VCaP (cell line): ENCODE data around the gene ARID1B.

Experiments used
- H3K27ac ChIP-seq: fragments of 450-650 bp; 2 replicates; pipeline ENCODE4 v1.5.1; 2017
- TF ChIP-seq, protein P1 (sequence below): fragments of 450-650 bp; conservative IDR thresholded peaks from 2 replicates; pipeline ENCODE4 v1.5.1; 2017; ENCODE audit warnings: mild to moderate bottlenecking, moderate library complexity

Gene ARID1B

DNA sequence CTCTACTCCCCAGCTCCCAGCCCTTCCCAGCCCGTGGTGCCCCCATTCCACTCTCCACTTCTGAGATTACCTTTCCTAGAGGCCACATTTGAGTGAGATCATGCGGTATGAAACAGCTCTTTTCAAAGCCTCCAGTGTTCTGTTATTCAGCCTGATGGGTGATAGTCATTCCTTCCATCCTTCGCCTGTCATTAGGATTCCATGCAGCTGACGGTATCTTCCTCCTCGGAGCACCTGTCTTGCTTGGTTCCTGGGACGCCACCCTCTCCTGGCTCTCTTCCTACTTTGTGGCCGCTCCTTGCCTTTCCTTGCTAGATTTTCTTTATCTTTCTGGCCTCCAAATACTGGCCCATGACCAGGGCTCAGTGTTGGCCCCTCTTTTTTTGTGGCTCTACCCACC lies 137.0 kb downstream of the ARID1B start:
- TF ChIP-seq, protein P1, sequence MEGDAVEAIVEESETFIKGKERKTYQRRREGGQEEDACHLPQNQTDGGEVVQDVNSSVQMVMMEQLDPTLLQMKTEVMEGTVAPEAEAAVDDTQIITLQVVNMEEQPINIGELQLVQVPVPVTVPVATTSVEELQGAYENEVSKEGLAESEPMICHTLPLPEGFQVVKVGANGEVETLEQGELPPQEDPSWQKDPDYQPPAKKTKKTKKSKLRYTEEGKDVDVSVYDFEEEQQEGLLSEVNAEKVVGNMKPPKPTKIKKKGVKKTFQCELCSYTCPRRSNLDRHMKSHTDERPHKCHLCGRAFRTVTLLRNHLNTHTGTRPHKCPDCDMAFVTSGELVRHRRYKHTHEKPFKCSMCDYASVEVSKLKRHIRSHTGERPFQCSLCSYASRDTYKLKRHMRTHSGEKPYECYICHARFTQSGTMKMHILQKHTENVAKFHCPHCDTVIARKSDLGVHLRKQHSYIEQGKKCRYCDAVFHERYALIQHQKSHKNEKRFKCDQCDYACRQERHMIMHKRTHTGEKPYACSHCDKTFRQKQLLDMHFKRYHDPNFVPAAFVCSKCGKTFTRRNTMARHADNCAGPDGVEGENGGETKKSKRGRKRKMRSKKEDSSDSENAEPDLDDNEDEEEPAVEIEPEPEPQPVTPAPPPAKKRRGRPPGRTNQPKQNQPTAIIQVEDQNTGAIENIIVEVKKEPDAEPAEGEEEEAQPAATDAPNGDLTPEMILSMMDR = no peak
- H3K27ac ChIP-seq = no peak overlapping the region

DNA sequence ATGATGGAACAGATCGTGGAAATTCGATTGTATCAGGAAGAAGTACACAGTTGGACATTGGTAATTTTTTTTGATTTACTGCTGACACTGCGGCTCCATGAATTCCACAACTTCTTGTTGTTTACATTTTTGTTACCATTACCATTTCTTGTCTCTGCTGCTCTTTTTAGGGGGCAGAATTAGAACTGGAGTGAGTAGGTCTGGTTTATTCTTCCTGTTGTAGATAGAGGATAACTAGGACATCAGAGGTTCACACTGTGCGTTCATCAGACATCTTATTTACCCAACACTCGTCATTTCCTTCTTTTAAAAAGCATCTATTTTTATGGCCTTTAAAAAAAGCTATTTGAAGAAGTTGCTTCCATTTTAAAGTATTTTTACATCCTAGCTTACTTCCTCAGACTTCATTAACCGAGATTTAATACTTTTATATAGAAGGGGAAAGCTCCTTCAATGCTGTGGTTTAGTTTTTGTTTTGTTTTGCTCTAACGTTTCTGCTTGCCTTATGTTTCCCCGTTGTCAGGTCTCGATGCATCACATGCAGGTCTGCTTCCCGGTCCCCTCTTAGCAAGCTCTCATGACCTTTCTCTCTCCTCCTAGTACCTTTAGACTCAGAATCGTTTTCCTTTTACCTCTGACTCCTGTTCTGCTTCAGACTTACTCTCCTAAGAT lies 139.1 kb downstream of the ARID1B start:
- no peak overlapping the region for H3K27ac ChIP-seq
- TF ChIP-seq, protein P1 = no peak

DNA sequence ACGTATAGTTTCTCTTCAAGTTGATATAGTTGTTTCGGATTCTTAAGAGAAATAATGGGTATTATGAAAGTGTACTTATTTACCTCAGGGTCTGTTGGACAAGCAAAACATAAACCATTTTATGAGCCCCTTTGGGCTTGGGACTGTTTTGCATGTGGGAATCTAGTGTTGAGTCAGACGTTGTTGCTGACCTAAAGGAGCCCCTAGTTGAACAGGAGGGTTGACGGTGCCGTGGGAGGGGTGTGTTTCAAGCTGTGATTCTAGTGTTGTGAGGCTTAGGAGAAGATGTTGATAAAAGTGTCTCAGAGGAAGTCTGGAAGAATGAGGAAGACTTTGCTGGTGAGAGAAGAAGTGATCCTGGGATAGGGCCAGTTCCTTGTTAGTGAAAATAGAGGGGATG lies 140.0 kb downstream of the ARID1B start:
- TF ChIP-seq, protein P1 = no peak
- no peak overlapping the region for H3K27ac ChIP-seq

DNA sequence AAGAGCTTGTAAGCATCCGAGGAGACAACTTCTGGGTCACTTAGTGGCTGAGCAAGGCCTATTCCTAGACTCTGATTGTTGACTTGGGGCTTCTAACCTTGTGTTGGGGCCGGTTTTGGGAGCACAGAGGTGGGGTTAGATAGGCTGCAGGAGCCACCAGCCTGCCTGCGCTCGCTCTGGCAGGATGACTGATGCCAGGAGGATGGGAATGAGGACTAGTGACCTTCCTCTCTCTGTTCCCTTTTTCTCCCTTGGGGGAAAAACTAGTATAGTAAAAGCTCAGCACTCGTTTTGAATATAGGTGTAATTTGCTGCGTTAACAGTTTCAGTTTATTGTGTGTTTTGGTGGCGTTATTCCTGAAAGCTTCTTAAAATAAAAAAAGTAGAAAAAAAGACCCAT lies 141.5 kb downstream of the ARID1B start:
- TF ChIP-seq, protein P1 = no peak
- H3K27ac ChIP-seq = no peak overlapping the region

DNA sequence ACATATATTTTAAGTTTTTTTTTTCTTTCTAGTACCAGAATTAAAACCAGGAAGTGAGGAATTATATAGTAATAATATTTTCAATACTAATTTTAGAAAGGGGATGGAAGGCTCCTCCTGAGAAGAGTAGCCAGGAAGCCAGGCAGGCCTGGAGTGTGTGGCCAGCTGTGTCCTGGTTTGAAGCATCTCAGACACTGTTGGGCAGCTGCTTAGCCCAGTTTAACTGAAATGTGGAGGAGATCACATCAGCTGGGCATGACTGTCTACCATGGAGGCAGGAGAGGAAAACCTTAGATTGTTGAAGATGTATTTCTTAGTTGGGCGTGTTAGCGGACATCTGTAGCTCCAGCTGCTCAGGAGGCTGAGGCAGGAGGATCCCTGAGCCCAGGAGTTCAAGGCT lies 142.2 kb downstream of the ARID1B start:
- TF ChIP-seq, protein P1 = no peak
- H3K27ac ChIP-seq = no peak overlapping the region

DNA sequence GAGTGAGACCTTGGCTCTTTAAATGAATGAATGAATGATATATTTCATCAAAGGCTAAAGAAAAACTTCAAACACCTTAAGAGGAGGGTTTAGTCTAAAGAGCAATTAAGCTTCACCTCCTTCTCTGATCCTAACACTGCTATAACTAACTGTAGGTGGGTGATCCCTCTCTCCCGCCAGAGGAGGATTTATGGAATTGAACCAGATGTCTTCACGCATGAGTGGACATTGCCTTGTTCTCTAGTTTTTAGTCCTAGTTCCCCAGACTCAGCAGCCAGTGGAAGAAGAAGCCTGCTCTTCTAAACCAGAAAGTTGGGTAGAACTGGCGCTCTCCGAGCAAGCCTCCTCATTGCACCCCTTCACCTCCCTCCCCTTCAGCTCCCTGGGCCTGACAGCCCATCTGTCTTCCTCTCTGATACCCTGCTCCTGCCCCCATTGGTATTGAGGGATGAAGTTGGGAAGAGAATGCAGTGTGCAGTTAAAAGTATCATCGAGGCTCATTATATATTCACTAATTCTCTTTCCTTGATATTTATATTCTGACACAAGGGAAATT lies 142.7 kb downstream of the ARID1B start:
- no peak overlapping the region for H3K27ac ChIP-seq
- TF ChIP-seq, protein P1 = no peak

DNA sequence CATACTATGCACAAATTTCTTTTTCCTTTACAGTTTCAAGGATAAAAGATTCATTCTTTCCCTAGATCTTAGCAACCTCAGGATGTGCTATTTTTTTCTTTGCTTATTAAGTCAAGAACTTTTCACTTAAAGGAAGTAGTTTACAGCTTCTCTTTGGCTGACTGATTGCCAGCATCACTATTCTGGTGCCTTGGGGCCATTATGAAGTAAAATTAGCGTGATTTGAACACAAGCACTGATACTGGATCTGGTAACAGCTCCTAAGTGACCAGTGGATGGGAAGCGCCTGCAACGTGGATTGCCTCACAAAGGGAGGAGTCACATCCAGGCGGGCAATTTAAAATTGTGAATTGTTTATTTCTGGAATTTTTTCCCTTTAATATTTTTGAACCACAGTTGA lies 147.1 kb downstream of the ARID1B start:
- H3K27ac ChIP-seq = no peak overlapping the region

More for the DNA sequence above, 147.1 kb downstream of the ARID1B start:
- TF ChIP-seq, protein P1 = no peak
